ENCODE data around the gene PCNX1.
A peak's percentile ranks its signal among the peaks of the same experiment; 100 is the strongest.
"Not testable (repeated sequence)": the region's sequence is repeated elsewhere in the genome, so short reads cannot be mapped to it uniquely, and the experiment has no call there.

Gene PCNX1

DNA sequence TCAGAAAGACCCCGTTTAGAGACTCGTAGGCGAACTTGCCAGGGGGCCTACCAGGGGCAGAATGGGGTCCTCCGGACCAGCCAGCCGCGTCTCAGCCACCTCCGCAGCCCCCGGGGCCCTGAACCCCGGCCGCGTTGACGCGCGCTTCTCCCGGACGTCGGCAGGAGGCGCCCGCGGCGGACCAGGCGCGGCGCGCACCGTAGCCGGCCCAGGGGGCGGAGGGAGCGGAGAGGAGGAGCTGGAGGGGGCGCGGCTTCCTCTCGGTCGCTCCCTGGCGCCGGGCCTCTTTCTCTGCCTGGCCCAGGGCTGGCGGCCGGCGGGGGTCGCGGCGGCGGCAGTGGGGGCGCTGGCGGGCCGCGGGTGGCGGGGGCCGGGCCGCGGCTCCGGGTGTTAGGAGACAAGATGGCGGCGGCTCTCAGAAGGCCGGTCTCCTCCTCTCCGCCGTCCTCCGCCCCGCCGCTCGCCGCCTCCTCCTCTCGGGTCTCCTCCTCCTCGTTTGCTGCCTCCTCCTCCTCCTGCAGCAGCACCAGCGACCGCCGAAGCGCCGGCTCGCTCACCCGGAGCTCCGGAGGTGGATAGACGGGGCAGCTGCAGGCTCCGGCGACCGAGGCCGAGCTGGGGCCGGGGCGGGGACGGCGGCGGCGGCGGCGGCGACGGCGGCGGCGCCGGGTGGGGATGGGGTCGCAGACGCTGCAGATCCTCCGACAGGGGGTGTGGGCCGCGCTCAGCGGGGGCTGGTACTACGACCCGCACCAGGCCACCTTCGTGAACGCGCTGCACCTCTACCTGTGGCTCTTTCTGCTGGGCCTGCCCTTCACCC lies at the start of gene PCNX1:
Gene PCNX1 (plus strand): TSS at position 284 of the 820 bp plus-strand sequence. CDS start 392 bp downstream, at position 676.
- peak; percentile 23 for DNase-seq

DNA sequence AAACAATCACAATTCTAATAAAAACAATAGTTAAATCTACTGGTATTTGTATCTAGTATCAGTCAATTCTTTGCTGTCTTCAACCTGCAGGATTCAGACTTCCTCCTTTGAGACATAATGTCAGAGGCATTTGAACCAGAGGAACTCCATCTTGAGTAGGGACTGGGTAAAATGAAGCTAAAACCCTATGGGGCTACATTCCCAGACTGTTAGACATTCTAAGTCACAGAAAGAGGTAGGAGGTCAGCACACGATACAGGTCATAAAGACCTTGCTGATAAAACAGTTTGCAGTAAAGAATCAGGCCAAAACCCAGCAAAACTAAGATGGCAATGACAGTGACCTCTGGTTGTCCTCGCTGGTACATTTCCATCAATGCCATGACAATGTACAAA lies 49.8 kb upstream of the PCNX1 start:
- DNase-seq = no peak

DNA sequence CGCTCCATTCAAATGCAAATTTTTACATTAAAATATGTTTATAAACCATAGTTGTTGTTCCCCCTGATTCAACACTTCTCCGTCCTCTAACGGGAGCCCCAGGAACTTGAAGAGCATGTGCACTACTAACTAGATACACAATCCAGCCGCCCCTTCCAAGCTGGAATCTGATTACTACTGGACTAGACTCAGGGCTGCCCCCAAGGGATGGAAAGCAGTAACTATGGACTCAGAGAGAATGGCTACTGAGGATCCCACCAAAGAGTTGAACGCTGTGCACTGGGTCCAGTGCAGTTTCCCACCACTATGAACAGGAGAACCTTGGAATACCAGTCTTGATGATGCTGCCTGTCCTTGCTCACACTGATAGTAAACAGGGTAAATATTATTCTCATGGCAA lies 48.6 kb upstream of the PCNX1 start:
- no peak for DNase-seq

GRCh38 chr14:70866992-70867391 lies 40.3 kb upstream of the PCNX1 start:
- not testable (repeated sequence) for DNase-seq

DNA sequence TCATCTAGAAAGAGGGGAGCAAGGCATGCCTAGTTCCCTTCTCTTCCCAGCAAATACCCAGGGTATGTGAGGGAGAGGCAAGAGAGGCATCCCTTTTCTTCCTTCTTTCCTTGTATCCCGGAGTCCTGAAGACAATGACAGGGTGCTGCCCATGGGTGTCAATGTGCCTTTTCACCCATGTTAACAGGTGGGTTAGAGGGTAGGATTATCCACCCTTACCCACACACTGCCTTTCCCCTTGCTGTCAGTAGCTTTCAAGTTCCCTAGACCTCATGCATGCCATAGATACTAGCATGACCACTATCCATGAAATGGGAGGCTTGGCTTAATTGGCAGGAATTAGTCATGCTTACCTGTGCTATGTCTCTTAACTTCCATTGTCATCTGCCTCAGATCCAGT lies 36.3 kb upstream of the PCNX1 start:
- no peak for DNase-seq

- DNase-seq = no peak
Observed at GRCh38 chr14:70871863-70872677, 35.2 kb upstream of the PCNX1 start.

DNA sequence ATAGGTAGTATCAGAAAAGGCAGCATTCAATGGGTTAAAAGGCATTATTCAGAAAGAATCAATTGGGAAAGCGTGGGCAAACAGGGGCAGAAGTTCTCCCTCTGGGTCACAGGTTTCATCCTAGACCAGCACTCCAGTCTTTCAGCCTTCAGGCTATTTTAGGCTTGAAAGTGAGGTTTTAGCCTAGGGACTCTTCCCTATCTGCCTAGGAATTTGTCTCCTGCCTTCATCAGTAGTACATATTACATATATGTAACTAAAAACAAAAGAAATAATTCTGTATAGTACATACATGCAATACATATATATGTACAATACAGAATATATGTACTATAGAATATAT lies 34.6 kb upstream of the PCNX1 start:
- DNase-seq = no peak

- no peak for DNase-seq
Observed at GRCh38 chr14:70873627-70874026, 33.6 kb upstream of the PCNX1 start.

DNA sequence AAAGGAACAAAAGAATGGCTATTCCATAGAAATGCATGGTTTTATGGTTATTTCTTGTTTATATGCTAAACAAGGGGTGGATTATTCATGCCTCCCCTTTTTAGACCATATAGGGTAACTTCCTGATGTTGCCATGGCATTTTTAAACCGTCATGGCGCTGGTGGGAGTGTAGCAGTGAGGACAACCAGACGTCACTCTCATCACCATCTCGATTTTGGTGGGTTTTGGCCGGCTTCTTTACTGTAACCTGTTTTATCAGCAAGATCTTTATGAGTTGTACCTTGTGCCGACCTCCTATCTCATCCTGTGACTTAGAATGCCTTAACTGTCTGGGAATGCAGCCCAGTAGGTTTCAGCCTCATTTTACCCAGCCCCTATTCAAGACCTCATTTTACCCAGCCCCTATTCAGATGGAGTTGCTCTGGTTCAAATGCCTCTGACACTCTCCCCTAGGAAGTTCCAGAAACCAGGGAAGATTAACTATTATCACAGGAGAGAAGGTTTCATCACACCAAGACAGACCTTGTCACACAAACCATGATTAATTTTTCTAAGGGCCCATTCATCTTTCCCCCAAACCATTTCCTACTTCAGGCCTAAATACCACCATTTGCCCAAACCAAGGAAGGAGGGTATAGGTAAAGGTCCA lies 31.3 kb upstream of the PCNX1 start:
- not testable (repeated sequence) for DNase-seq

DNA sequence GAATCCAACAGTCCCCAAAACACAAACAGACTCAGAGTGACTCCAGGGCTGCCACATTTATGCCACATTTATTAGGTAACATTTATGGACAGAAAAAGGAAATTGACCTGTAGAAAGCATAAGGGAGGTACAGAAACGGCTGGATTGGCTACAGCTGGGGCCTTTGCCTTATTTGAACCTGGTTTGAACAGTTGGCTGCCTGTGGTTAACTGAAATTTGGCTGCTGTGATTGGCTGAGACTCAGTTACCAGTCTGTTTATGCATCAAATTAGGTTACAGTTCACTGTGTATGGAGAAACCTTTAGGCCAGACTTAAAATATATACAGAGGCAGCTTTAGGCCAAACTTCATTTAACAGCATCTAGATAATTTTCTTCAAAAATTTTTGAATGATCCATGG lies 27.8 kb upstream of the PCNX1 start:
- peak; percentile 33 for DNase-seq

DNA sequence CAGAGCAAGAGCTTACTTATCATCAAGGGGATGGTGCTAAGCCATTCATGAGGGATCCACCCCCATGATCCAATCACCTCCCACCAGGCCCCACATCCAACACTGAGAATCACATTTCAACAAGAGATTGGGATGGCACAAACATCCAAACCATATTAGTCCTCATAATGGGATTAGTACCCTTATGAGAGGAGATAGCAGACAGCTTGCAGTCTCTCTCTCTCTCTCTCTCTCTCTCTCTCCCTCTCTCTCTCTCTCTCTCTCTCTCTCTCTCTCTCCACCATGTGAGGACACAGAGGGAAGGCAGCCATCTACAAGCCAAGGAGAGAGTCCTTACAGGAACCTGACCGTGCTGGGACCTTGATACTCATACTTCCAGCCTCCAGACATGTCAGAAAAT lies 26.4 kb upstream of the PCNX1 start:
- DNase-seq = not testable (repeated sequence)

DNA sequence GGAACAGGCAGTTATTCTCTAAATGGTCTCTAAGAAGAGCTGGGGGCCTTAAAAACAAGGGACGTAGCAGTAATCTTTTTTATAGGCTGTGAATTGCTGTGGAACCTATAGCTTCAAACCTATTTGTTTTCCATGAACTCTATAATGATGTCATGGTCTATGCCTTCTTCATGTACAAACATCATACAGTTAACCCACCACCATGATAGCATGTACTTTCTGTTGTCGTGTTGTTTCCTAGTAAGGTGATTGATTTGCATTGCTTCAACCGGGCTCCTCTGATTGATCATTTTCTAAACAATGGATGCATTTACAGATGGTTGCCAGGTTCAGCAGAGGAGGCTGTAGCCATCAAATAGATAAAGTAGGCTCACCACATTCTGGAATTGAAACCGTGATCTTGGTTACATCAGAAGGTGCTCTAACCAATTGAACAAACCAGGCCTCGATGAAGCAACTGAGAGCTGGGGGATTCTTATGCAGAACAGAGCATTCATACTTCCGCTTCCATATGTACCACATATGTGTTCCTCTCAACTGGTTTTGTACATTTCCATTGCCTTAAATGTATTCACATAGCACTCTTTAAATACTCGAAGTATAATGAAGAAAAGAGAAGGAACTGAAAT lies 25.6 kb upstream of the PCNX1 start:
- peak; percentile 84 for DNase-seq

- peak; percentile 86 for DNase-seq
Observed at GRCh38 chr14:70882776-70883492, 24.3 kb upstream of the PCNX1 start.

- DNase-seq = no peak
Observed at GRCh38 chr14:70884595-70885342, 22.5 kb upstream of the PCNX1 start.

DNA sequence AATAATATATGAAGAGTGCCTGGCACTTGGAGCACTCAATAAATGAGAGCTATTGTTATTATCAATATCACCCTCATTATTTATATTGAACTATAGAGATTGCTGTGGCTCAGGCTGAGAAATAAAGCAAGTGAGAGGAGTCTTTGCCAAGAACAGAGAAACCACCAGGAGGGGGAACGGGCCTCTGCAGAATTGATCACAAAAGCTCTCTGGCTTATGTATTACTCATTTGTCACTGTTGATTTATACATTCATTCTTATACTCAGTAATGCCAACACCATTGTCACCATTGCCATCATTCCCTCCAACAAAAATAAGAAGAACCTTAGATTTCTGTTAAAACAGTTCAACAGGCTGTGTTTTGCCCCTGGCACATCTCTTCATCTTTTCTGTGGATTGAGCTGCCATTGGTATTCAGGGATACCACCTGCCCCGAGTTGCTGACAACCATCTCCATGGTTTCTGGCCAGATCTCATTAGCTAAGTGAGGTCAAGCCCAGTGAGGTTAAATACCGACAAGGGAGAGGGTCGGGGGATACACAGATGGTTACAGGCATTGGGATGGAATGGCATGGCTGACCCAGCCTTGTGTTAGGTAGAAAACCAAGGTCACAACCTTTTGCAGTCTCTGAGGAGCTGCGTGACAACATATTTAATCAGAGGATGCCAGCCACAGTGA lies 21.8 kb upstream of the PCNX1 start:
- DNase-seq = no peak

DNA sequence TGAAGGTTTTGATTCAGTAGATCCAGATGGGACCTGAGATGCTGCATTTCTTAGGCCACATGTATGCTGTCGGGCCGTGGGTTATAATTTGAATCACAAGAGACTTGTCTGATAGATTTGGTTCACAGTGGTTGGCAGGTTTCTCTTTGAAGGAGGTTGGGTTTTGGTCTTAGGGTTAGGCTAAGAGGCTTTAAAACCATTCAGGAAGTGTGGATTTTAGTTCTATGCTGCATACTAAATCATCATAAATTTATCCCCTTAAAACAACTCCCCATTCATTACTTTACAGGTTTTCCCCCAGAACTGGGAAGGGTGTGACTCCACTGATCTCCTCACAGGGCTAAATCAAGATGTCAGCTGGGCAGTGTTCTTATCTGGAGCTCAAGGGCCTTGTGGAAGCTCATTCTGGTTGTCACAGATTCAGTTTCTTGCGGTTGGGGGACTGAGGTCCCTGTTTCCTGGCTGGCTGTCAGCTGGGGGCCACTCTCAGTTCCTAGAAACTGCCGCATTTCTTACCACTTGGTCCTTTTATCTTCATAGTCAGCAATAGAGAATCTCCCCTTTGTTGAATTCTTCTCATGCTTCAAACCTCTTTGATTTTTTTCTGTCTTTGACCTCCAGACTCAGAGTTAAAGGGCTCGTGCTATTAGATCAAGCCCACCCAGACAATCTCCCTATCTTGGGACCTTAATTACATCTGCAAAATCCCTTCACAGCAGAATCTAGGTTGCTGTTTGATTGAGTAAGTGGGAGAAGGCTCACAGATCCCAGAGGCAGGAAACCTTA lies 20.6 kb upstream of the PCNX1 start:
- DNase-seq = peak; percentile 87

GRCh38 chr14:70887207-70887681 lies 20.0 kb upstream of the PCNX1 start:
- DNase-seq = no peak

GRCh38 chr14:70887737-70888499 lies 19.3 kb upstream of the PCNX1 start:
- no peak for DNase-seq

- no peak for DNase-seq
Observed at GRCh38 chr14:70888681-70889175, 18.5 kb upstream of the PCNX1 start.
